HG02973 (cell line): ENCODE measurements around the gene FANCC.
A peak's percentile ranks its signal among the peaks of the same experiment; 100 is the strongest.
"Not testable (repeated sequence)": the region's sequence is repeated elsewhere in the genome, so short reads cannot be mapped to it uniquely, and the experiment has no call there.

Source experiments
- ATAC-seq: cut with Tn5 transposase; IDR thresholded peaks from one replicate; pipeline ENCODE4 v1.9.1; 2021; ENCODE audit warnings: moderate library complexity; ENCODE audit not compliant: unreplicated experiment

FANCC gene

DNA sequence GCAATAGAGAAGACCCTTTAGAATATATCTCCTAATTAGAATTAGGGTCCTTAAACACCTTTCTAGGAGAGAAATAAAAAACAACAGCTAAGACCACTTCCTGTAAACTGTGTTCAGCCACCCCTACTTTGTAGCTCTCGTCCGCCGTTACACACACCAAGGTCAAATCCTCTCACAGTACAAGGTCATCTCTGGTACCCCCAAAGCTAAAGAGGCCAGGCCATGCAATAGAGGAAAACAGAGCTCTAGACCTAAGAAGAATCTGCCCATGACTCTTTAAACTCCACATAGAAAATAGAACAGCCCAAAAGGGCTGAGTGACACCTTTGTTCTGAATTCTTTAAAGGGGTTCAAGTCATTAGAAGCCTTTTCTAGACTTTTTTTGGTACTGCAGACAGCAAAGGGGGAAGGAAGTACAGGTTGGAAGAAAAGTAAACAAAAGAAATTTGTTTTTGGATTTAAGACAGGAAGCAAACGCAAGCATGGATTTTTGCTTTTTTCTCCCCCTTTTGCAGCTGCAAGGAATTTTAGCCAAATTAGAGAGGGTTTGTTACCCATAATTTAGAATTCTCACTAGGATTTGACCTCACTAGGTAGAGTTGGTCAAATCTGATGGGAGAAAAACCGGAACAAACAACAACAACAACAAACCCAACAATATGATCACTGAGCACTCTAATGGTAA is 13.4 kb upstream of the FANCC start:
- no peak for ATAC-seq

- ATAC-seq, result not testable (repeated sequence)
Measured at GRCh38 chr9:95329061-95329460, 11.6 kb upstream of the FANCC start.

GRCh38 chr9:95327239-95327865 is 9.8 kb upstream of the FANCC start:
- ATAC-seq, result no peak

DNA sequence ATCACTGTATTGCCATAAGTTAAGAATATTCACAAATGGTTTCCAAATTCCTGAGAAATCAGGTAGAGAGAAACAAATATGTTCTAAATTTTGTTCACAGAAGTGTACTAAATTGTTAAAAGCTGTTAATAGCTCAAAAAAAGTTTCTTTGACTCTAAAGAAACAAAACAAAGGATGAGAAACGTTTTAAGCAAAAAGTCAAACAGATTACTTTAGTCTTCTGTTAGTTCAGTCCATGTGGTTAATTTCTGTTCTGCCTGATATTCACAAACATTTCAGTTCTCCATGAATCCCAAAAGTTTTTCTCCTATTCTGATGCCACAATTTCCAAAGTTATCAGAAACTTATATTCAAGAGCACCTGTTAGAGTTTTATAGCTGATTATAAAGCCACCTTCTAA is 7.7 kb upstream of the FANCC start:
- ATAC-seq, result no peak

DNA sequence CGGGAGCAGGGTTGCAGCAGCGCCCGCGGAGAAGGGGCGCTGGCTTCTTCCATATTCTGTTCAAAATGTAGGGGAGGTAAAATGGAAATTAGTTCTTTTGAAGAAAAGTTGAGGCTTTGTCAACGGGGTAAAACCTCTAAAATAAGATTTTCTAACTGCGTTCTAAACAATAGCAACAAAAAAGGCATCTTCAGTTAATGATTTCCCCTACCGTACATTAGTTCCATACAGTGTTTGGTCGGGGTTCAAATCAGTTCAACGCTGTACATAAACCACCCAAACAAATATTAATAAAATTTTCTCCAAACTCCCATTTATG is 343 bp upstream of the FANCC start:
- ATAC-seq, result no peak

DNA sequence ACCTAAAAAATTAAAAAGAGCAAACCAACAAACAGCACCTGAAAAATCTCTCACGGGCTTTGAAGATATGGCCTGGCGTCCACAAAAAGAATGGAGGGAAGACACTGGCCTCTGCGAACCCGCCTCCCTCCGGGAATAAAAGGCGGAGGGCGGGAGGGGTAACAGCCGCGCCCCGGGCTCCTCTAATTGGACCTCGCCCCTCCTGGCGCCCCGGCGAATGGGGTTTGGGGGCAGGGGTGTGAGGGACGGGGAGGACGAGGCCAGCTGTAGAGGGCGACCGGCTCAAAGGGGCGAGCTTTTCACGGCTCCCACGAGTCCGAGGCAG is 753 bp downstream of the FANCC start:
- peak; percentile 37 for ATAC-seq

- ATAC-seq, result no peak
Measured at GRCh38 chr9:95316274-95316673, 1.2 kb downstream of the FANCC start.

- ATAC-seq, result no peak
Measured at GRCh38 chr9:95315108-95315746, 2.3 kb downstream of the FANCC start.

GRCh38 chr9:95313010-95313498 is 4.5 kb downstream of the FANCC start:
- no peak for ATAC-seq

GRCh38 chr9:95311961-95312360 is 5.5 kb downstream of the FANCC start:
- ATAC-seq, result no peak

DNA sequence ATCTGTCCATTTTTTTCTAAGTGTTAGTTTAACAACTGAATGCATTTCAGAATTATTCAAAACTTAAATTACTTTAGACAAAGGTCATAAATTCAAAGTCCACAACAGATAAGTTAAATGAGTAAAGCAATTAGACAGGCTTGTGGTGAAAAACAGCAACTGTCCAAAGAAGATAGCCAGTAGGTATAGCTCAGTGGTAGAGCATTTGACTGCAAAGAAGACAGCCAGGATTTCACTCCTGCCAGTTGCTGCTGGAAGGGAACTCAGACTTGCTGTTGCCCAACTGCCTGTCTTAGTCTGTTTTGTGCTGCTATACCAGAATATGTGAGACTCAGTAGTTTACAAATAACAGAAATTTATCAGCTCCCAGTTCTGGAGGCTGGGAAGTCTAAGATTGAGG is 10.0 kb downstream of the FANCC start:
- ATAC-seq, result no peak

DNA sequence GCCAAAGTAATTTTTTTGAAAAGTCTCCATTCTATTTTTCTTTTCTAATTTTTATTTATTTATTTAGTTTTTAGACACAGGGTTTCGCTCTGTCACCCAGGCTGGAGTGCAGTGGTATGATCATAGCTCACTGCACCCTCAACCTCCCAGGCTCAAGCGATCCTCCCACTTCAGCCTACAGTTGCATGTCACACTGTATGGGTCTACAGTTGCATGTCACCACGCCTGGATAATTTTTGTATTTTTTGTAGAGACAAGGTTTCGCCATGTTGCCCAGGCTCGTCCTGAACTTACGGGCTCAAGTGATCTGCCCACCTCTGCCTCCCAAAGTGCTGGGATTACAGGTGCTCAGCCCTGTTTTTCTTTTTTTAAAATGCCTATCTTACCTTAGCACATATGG is 10.7 kb downstream of the FANCC start:
- ATAC-seq, result no peak

GRCh38 chr9:95305770-95306492 is 11.6 kb downstream of the FANCC start:
- no peak for ATAC-seq

GRCh38 chr9:95302479-95302878 is 15.0 kb downstream of the FANCC start:
- ATAC-seq, result no peak

DNA sequence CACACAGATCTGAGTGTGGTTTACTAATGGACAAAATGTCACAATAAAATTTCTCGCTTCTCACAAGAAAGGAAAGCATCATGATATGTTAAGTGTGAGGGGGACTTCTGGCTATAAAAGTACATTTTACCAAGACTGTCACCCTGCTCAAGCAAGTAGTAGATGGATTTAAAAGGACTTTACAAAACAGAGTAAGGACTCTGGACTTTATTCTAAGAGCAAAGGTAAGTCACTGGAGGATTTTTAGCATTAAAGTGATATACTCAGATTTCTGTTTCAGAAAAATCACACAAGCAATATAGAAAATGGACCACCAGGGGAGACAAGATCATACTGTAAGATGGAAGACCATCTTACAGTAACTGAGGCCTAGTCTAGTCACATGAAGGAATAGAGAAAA is 19.7 kb downstream of the FANCC start:
- ATAC-seq, result no peak

- no peak for ATAC-seq
Measured at GRCh38 chr9:95297316-95297715, 20.2 kb downstream of the FANCC start.

DNA sequence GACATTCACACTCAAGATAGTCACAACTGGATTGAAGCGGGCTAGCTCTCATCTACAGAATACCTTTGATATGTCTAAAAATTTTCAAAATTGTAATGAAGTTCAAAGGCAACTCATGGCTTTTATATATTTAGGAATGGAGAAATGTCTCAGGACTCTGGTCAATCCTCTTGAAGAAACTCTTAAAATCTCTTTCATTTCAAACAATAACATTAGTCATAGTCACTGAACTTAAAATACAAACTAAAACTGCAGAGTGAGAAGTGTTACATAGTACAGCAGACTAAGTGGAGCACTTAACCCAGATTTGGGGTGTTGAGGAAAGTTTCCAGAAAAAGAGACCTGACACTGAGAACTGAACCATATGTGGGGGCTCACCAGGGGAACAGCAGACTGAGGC is 20.7 kb downstream of the FANCC start:
- ATAC-seq, result no peak

DNA sequence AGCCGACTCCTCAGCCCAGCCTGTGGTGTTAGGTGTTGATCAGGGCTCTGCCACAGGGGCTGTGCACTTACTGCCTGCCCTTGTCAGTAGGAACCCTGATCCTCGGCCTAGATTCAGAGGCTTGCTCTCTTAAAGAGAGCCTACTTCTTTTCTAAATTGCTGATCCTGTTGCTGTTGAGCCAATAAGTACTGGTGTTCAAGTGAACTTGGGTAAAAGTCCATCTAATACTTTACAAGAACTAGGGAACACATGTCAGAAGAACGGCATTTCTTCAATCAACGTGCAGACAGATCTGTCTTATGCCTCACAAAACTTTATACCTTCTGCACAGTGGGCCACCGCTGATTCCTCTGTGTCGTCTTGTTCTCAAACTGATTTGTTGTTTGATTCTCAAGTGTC is 24.2 kb downstream of the FANCC start:
- not testable (repeated sequence) for ATAC-seq

- ATAC-seq, result no peak
Measured at GRCh38 chr9:95292226-95292625, 25.3 kb downstream of the FANCC start.

DNA sequence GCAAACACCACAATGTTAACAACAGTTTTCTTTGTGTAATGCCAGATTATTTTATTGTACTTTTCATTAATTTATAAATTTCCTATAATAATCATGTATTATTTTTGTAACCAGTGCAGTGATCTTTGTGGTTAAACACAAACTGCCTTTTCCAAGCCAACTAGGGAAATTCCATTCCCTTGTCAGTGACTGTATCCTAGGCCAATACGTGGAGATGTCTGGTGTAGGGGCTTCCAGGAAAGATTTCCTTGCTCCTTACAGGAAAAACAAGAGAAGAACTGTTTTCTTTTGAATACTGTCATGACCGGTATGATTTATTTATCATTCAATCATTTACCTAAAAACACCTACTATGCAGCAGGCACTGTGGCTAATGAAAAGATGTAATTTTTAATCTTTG is 31.4 kb downstream of the FANCC start:
- no peak for ATAC-seq

DNA sequence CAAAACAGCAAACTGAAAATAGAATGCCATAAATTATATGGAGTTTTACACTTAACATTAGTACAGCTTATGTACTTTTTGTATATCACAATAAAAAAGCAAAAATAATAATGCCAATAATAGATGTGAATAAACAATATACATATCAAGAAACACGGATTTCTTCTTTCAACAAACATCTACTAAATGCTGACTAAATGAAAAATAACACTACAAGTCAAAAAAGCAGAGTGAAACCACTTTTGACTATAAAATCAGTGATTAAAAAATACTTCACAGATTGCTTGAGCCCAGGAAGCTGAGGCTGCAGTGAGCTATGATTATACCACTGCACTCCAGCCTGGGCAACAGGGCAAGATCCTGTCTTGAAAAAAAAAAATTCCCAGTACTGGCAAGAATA is 32.2 kb downstream of the FANCC start:
- no peak for ATAC-seq
